PC-9 (cell line): Measurements from ENCODE around the gene DUOXA2. TPM values are rescaled to one million over a fixed set of nuclear protein-coding genes. Genes with fewer than 3 reads are reported as not detected.
A peak's percentile ranks its signal among the peaks of the same experiment; 100 is the strongest.

Experiments
- BruUV-seq: library from RNA; stranded (reverse); fragments of 400-500 nt; replicated peaks from 2 replicates; lab custom pipeline; 2021; lab: Mats Ljungman, UMichigan
- CTCF ChIA-PET: fragments of 300-600 bp; sonication (Branson Sonifier 250); formaldehyde crosslinking; loops from one replicate; lab custom pipeline; 2022; ENCODE audit warnings: antibody characterized with exemption; lab: Charles Lee
- POLR2A ChIA-PET: fragments of 300-600 bp; sonication (Branson Sonifier 250); formaldehyde crosslinking; loops from one replicate; lab custom pipeline; 2022; ENCODE audit warnings: antibody characterized with exemption; ENCODE audit not compliant: unreplicated experiment; lab: Charles Lee
- DNase-seq, 2 experiments: peaks; one replicate each; pipeline versions ENCODE4 v3.0.0 to v3.0.0-alpha.2; 2015 to 2022; ENCODE audit warnings: mixed read lengths in 1 of 2
- H2AFZ ChIP-seq: fragments of 200-600 bp; sonication (generic); 2 replicates; pipeline ENCODE4 v1.8.1; 2017; ENCODE audit warnings: antibody characterized with exemption
- H3F3A ChIP-seq: fragments of 200-600 bp; sonication (generic); 2 replicates; pipeline ENCODE4 v1.8.1; 2017; ENCODE audit warnings: antibody characterized with exemption, mild to moderate bottlenecking, low read depth; ENCODE audit not compliant: insufficient read depth
- H3K27ac ChIP-seq: fragments of 200-600 bp; sonication (generic); 2 replicates; pipeline ENCODE4 v1.6.1; 2016; ENCODE audit warnings: mixed run types
- H3K27me3 ChIP-seq: fragments of 200-600 bp; sonication (generic); 2 replicates; pipeline ENCODE4 v1.6.1; 2016; ENCODE audit warnings: low read depth, mixed run types; ENCODE audit not compliant: insufficient read depth
- H3K36me3 ChIP-seq: fragments of 200-600 bp; sonication (generic); 2 replicates; pipeline ENCODE4 v1.6.1; 2016; ENCODE audit warnings: low read depth, mixed run types
- H3K4me1 ChIP-seq: fragments of 200-600 bp; sonication (generic); replicated peaks from 2 replicates; pipeline ENCODE4 v1.6.1; 2016; ENCODE audit warnings: mixed run types; ENCODE audit not compliant: insufficient read depth
- H3K4me2 ChIP-seq: fragments of 200-600 bp; sonication (generic); 2 replicates; pipeline ENCODE4 v1.6.1; 2017; ENCODE audit warnings: mixed run types
- H3K4me3 ChIP-seq: fragments of 200-600 bp; sonication (generic); 2 replicates; pipeline ENCODE4 v1.6.1; 2016; ENCODE audit warnings: mixed run types
- H3K79me2 ChIP-seq: fragments of 200-600 bp; sonication (generic); 2 replicates; pipeline ENCODE4 v1.6.1; 2017; ENCODE audit warnings: low read depth, mixed run types
- H3K9me2 ChIP-seq: fragments of 200-600 bp; sonication (generic); 2 replicates; pipeline ENCODE4 v1.8.1; 2017; ENCODE audit warnings: mild to moderate bottlenecking; ENCODE audit not compliant: insufficient read depth
- H3K9me3 ChIP-seq: fragments of 200-600 bp; sonication (generic); 2 replicates; pipeline ENCODE4 v1.8.1; 2016; ENCODE audit warnings: low read depth; ENCODE audit not compliant: insufficient read depth
- H4K20me1 ChIP-seq: fragments of 200-600 bp; sonication (generic); 2 replicates; pipeline ENCODE4 v1.8.1; 2017; ENCODE audit not compliant: insufficient read depth
- EZH2 ChIP-seq: fragments of 200-600 bp; sonication (generic); IDR thresholded peaks from 2 replicates; pipeline ENCODE4 v1.8.0; 2017; ENCODE audit warnings: antibody characterized with exemption, low read depth
- intact Hi-C: fragments of 100-400 bp; cut with micrococcal nuclease; formaldehyde crosslinking; loops from one replicate; pipeline ENCODE4 v1.10.0; 2022; ENCODE audit not compliant: unreplicated experiment
- total RNA-seq: library from RNA; stranded (reverse); gene quantifications from 2 replicates; pipeline ENCODE4 v1.2.3, GENCODE V29; 2021
- TF ChIP-seq, protein P1 (sequence below): fragments of 200-600 bp; sonication (generic); conservative IDR thresholded peaks from 2 replicates; pipeline ENCODE4 v1.6.1; 2017; ENCODE audit warnings: mixed run types, antibody characterized with exemption, mild to moderate bottlenecking, moderate library complexity

Gene DUOXA2
- total RNA-seq, 1 experiment from 2014 or later: not detected

DNA sequence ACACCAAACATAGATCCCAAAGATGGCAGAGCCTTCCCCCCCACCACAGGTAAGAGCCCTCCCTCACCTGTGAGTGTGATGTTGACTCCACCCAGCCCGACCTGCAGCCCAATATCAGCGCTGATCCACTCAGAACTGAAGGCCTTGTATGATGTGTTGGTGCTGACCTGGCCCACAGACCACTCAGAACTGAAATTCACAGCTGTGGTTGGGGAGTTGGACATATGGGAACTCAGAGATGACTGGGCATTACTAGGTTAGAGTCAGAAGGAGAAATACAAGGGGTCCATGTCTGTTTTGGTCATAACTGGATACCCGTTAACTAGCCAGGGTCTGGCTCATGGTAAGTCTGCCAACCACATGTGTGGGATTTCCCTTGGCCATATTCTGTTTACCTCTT, 6.9 kb downstream of the DUOXA2 start:
- TF ChIP-seq, protein P1, sequence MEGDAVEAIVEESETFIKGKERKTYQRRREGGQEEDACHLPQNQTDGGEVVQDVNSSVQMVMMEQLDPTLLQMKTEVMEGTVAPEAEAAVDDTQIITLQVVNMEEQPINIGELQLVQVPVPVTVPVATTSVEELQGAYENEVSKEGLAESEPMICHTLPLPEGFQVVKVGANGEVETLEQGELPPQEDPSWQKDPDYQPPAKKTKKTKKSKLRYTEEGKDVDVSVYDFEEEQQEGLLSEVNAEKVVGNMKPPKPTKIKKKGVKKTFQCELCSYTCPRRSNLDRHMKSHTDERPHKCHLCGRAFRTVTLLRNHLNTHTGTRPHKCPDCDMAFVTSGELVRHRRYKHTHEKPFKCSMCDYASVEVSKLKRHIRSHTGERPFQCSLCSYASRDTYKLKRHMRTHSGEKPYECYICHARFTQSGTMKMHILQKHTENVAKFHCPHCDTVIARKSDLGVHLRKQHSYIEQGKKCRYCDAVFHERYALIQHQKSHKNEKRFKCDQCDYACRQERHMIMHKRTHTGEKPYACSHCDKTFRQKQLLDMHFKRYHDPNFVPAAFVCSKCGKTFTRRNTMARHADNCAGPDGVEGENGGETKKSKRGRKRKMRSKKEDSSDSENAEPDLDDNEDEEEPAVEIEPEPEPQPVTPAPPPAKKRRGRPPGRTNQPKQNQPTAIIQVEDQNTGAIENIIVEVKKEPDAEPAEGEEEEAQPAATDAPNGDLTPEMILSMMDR: no peak
- TF ChIP-seq EZH2: no peak
- Histone ChIP-seq H3K9me2 (no peaks in the 10 kb centered on the region), H3F3A (no peaks in the 10 kb centered on the region), H3K4me3 (no peak overlapping the region), H3K27me3 (no peaks in the 10 kb centered on the region), H3K79me2 (no peaks in the 10 kb centered on the region), H2AFZ (no peak overlapping the region), H3K9me3 (no peaks in the 10 kb centered on the region), H3K4me2 (no peak overlapping the region), H4K20me1 (no peaks in the 10 kb centered on the region), H3K4me1 (peaks cover 15% of the 10 kb centered on the region; the same call in 1 of the 2 replicates), H3K36me3 (no peaks in the 10 kb centered on the region), H3K27ac (no peak overlapping the region)
- ChIA-PET POLR2A (no interaction called here), CTCF (interaction anchor here (0.6 to 3.8 kb wide), 2 partner anchors 31 to 42 kb away, joined by 4 to 11 read pairs; no protein-coding TSS in a partner anchor)
- no TSS peak for BruUV-seq
- no peak for DNase-seq
- intact Hi-C loops: loop anchor here (10.0 kb wide), 1 partner anchor 494 kb away; no protein-coding TSS in a partner anchor

GRCh38 chr15:45121706-45122417, 7.7 kb downstream of the DUOXA2 start:
- H3K9me2 ChIP-seq: no peaks in the 10 kb centered on the region
- H3K79me2 ChIP-seq: no peaks in the 10 kb centered on the region
- POLR2A ChIA-PET: no interaction called here
- peak overlapping the region; percentile 42 for H3K4me2 ChIP-seq
- no peaks in the 10 kb centered on the region for H4K20me1 ChIP-seq
- H3F3A ChIP-seq: no peaks in the 10 kb centered on the region
- no peak overlapping the region for H3K4me3 ChIP-seq
- intact Hi-C loops: loop anchor here (10.0 kb wide), 1 partner anchor 493 kb away; no protein-coding TSS in a partner anchor
- no peaks in the 10 kb centered on the region for H3K27me3 ChIP-seq
- CTCF ChIA-PET: interaction anchor here (3.8 kb wide), 1 partner anchor 41 kb away, joined by 11 read pairs; no protein-coding TSS in a partner anchor
- H3K4me1 ChIP-seq: peaks cover 15% of the 10 kb centered on the region; the same call in 1 of the 2 replicates
- DNase-seq: peak; percentile 40 to 64
- H3K27ac ChIP-seq: no peak overlapping the region
- H3K9me3 ChIP-seq: no peaks in the 10 kb centered on the region
- H2AFZ ChIP-seq: no peak overlapping the region
- no TSS peak for BruUV-seq
- TF ChIP-seq EZH2: no peak
- TF ChIP-seq, protein P1: no peak
- H3K36me3 ChIP-seq: no peaks in the 10 kb centered on the region

DNA sequence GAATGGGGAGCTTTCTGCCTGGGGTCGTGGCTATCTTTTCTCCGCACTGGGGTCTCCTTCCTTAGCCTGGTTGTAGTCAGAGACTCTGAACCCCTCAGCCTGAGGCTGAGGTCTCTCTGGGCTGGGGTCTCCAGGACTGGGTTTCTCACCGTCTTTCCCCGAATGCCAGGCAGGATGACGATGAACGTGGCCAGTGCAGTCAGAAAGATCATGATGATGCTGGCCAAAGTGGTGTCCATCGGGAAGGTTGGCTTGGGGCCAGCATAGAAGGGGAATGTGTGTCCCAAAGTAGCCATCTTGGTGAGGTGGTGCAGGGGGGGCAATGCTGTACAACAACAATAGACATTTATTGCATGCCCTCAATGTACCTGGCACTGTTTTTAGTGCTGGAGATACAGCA, 8.6 kb downstream of the DUOXA2 start:
- DNase-seq: no peak
- ChIA-PET POLR2A (interaction anchor here (0.6 kb wide), 1 partner anchor 36 kb away, joined by 3 read pairs; no protein-coding TSS in a partner anchor), CTCF (interaction anchor here (0.9 to 3.8 kb wide), 2 partner anchors 15 to 40 kb away, joined by 6 to 11 read pairs; no protein-coding TSS in a partner anchor)
- intact Hi-C loops: loop anchor here (10.0 kb wide), 1 partner anchor 492 kb away; no protein-coding TSS in a partner anchor
- peaks cover 15% of the 10 kb centered on the region; the same call in 1 of the 2 replicates for H3K4me1 ChIP-seq
- no TSS peak for BruUV-seq
- no peaks in the 10 kb centered on the region for H3K9me2 ChIP-seq
- H3K4me3 ChIP-seq: no peak overlapping the region
- no peaks in the 10 kb centered on the region for H3K27me3 ChIP-seq
- no peak overlapping the region for H3K4me2 ChIP-seq
- TF ChIP-seq EZH2: no peak
- TF ChIP-seq, protein P1: no peak
- no peaks in the 10 kb centered on the region for H3K9me3 ChIP-seq
- H3K79me2 ChIP-seq: no peaks in the 10 kb centered on the region
- H3F3A ChIP-seq: no peaks in the 10 kb centered on the region
- H4K20me1 ChIP-seq: no peaks in the 10 kb centered on the region
- no peaks in the 10 kb centered on the region for H3K36me3 ChIP-seq
- no peak overlapping the region for H2AFZ ChIP-seq
- H3K27ac ChIP-seq: no peak overlapping the region
